ENCODE measurements around the gene NFYA. TPM values are rescaled to one million over a fixed set of nuclear protein-coding genes. Genes with fewer than 3 reads are reported as not detected.

The NFYA gene
- total and polyA plus RNA-seq, 2 of the 13 experiments (the other 11 are each of a cell fraction or from before 2014, with no cell fraction given) = 16.0 to 22.9 TPM

DNA sequence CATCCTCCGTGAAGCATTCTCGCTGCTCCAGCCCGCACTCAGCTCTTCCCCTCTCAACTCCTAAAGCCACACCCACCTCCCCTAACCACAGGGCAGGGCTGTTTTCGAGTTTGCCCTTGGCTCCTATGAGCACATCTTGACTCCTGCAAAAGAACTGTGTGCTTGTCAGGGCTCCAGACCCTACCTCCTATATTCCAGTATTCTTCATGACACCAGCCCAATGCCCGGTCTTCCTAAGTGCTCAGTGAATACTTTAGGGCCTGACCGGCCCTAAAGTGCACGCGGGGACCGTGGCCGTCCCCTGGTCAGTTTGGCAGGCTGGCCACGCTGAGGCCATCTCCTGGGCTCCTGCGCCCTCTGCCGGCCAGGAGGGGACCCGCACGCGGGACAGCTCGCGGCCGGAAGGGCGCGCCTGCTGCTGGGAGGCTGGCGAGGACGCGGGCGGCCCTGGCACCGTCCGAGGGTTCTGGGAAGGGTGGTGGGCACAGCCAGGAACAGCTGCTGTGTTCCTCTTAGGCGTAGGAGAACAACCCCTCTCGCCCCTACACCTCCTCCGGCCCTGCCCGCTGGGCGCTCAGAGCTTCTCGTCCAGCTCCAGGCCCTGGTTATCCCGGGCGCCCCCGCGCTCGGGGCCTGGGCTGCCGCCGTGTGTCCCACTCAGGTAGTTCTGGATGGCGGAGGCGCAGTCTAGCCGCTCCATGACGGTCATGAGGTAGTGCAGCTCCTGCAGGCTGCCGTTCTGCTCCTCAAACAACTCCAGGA, 44.8 kb upstream of the NFYA start (continued):
- TF ChIP-seq ZEB1 (IDR thresholded peaks at IDR 0.05; ENCODE audit: insufficient replicate concordance, low read depth) (no peak), SRF (IDR thresholded peaks at IDR 0.05; ENCODE audit: low read depth, low read length) (no peak), POLR2A (IDR thresholded peaks at IDR 0.05; ENCODE audit: insufficient read depth in 1 of 2, low read depth in 2 of 2, low read length in 2 of 2) (no peak), ZNF253 (CRISPR knock-in tag; IDR thresholded peaks at IDR 0.05; ENCODE audit: borderline replicate concordance) (no peak; the same call in 1 of the 2 replicates), ZNF747 (CRISPR knock-in tag; IDR thresholded peaks at IDR 0.05; ENCODE audit: borderline replicate concordance) (no peak), ZNF720 (CRISPR knock-in tag; IDR thresholded peaks at IDR 0.05) (no peak; the same call in 1 of the 2 replicates), ATF1 (CRISPR knock-in tag; IDR thresholded peaks at IDR 0.05) (no peak), ARNT2 (CRISPR knock-in tag; IDR thresholded peaks at IDR 0.05; ENCODE audit: low read depth) (peak; percentile 82; the same call in 1 of the 2 replicates), SP4 (CRISPR knock-in tag; IDR thresholded peaks at IDR 0.05) (0 out of 2 replicates have a peak, but pooled peaks have one; percentile 65), POLR2AphosphoS5 (IDR thresholded peaks at IDR 0.05; ENCODE audit: low read depth, low read length) (no peak), ZNF598 (CRISPR knock-in tag; IDR thresholded peaks at IDR 0.05; ENCODE audit: borderline replicate concordance) (peak; percentile 90; the same call in 1 of the 2 replicates), ZNF562 (CRISPR knock-in tag; IDR thresholded peaks at IDR 0.05; ENCODE audit: borderline replicate concordance) (no peak), RARG (CRISPR knock-in tag; IDR thresholded peaks at IDR 0.05; ENCODE audit: low read depth) (no peak), AKAP8 (CRISPR knock-in tag; IDR thresholded peaks at IDR 0.05) (peak; percentile 85)
- TF ChIP-seq, protein P1, sequence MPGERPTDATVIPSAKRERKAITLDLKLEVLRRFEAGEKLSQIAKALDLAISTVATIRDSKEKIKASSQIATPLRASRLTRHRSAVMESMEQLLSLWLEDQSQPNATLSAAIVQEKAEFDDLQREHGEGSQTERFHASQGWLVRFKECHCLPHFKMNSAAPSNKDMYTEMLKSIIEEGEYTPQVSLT (CRISPR knock-in tag; IDR thresholded peaks at IDR 0.05; ENCODE audit: borderline replicate concordance, low read depth) = no peak
- TF ChIP-seq, protein P2, sequence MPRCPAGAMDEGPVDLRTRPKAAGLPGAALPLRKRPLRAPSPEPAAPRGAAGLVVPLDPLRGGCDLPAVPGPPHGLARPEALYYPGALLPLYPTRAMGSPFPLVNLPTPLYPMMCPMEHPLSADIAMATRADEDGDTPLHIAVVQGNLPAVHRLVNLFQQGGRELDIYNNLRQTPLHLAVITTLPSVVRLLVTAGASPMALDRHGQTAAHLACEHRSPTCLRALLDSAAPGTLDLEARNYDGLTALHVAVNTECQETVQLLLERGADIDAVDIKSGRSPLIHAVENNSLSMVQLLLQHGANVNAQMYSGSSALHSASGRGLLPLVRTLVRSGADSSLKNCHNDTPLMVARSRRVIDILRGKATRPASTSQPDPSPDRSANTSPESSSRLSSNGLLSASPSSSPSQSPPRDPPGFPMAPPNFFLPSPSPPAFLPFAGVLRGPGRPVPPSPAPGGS (CRISPR knock-in tag; IDR thresholded peaks at IDR 0.05) = peak; percentile 87
- TF ChIP-seq, protein P3, sequence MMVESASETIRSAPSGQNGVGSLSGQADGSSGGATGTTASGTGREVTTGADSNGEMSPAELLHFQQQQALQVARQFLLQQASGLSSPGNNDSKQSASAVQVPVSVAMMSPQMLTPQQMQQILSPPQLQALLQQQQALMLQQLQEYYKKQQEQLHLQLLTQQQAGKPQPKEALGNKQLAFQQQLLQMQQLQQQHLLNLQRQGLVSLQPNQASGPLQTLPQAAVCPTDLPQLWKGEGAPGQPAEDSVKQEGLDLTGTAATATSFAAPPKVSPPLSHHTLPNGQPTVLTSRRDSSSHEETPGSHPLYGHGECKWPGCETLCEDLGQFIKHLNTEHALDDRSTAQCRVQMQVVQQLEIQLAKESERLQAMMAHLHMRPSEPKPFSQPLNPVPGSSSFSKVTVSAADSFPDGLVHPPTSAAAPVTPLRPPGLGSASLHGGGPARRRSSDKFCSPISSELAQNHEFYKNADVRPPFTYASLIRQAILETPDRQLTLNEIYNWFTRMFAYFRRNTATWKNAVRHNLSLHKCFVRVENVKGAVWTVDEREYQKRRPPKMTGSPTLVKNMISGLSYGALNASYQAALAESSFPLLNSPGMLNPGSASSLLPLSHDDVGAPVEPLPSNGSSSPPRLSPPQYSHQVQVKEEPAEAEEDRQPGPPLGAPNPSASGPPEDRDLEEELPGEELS (CRISPR knock-in tag; IDR thresholded peaks at IDR 0.05) = peak; percentile 50; the same call in 1 of the 2 replicates
- TF ChIP-seq, protein P4, sequence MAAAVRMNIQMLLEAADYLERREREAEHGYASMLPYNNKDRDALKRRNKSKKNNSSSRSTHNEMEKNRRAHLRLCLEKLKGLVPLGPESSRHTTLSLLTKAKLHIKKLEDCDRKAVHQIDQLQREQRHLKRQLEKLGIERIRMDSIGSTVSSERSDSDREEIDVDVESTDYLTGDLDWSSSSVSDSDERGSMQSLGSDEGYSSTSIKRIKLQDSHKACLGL (CRISPR knock-in tag; IDR thresholded peaks at IDR 0.05) = peak; percentile 65
- TF ChIP-seq, protein P5, sequence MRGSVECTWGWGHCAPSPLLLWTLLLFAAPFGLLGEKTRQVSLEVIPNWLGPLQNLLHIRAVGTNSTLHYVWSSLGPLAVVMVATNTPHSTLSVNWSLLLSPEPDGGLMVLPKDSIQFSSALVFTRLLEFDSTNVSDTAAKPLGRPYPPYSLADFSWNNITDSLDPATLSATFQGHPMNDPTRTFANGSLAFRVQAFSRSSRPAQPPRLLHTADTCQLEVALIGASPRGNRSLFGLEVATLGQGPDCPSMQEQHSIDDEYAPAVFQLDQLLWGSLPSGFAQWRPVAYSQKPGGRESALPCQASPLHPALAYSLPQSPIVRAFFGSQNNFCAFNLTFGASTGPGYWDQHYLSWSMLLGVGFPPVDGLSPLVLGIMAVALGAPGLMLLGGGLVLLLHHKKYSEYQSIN (CRISPR knock-in tag; IDR thresholded peaks at IDR 0.05; ENCODE audit: borderline replicate concordance) = no peak
- TF ChIP-seq, protein P6, sequence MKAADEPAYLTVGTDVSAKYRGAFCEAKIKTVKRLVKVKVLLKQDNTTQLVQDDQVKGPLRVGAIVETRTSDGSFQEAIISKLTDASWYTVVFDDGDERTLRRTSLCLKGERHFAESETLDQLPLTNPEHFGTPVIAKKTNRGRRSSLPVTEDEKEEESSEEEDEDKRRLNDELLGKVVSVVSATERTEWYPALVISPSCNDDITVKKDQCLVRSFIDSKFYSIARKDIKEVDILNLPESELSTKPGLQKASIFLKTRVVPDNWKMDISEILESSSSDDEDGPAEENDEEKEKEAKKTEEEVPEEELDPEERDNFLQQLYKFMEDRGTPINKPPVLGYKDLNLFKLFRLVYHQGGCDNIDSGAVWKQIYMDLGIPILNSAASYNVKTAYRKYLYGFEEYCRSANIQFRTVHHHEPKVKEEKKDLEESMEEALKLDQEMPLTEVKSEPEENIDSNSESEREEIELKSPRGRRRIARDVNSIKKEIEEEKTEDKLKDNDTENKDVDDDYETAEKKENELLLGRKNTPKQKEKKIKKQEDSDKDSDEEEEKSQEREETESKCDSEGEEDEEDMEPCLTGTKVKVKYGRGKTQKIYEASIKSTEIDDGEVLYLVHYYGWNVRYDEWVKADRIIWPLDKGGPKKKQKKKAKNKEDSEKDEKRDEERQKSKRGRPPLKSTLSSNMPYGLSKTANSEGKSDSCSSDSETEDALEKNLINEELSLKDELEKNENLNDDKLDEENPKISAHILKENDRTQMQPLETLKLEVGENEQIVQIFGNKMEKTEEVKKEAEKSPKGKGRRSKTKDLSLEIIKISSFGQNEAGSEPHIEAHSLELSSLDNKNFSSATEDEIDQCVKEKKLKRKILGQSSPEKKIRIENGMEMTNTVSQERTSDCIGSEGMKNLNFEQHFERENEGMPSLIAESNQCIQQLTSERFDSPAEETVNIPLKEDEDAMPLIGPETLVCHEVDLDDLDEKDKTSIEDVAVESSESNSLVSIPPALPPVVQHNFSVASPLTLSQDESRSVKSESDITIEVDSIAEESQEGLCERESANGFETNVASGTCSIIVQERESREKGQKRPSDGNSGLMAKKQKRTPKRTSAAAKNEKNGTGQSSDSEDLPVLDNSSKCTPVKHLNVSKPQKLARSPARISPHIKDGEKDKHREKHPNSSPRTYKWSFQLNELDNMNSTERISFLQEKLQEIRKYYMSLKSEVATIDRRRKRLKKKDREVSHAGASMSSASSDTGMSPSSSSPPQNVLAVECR (CRISPR knock-in tag; IDR thresholded peaks at IDR 0.05; ENCODE audit: borderline replicate concordance) = no peak
